Lower lobe of right lung (tissue), 2 donors: ENCODE data around the gene MAP2K6. TPM values are rescaled to one million over a fixed set of nuclear protein-coding genes. Genes with fewer than 3 reads are reported as not detected.
A peak's percentile ranks its signal among the peaks of the same experiment; 100 is the strongest.

Experiments used
- ATAC-seq, 2 donors: fragments of 200-7000 bp; cut with Tn5 transposase; one replicate each; pipeline ENCODE4 v1.9.1; 2020 to 2022; ENCODE audit warnings: mild to moderate bottlenecking in 2 of 2, moderate library complexity in 2 of 2
- DNase-seq: peaks from one replicate; pipeline ENCODE4 v3.0.0-alpha.2; 2020
- H3K27ac ChIP-seq: fragments of 200-600 bp; one replicate; pipeline ENCODE4 v1.8.0; 2022
- H3K27me3 ChIP-seq: fragments of 200-600 bp; one replicate; pipeline ENCODE4 v1.8.0; 2022; ENCODE audit warnings: low read depth
- H3K36me3 ChIP-seq: fragments of 200-600 bp; one replicate; pipeline ENCODE4 v1.8.0; 2022; ENCODE audit warnings: mild to moderate bottlenecking
- H3K4me1 ChIP-seq: fragments of 200-600 bp; one replicate; pipeline ENCODE4 v1.8.0; 2022
- H3K4me3 ChIP-seq: fragments of 200-600 bp; one replicate; pipeline ENCODE4 v1.8.0; 2022; ENCODE audit warnings: mild to moderate bottlenecking
- H3K9me3 ChIP-seq: fragments of 200-600 bp; one replicate; pipeline ENCODE4 v1.8.0; 2022
- intact Hi-C: fragments of 100-400 bp; cut with DNase I; formaldehyde crosslinking; loops from one replicate; pipeline ENCODE4 v1.11.0; 2022
- total RNA-seq: library from RNA; stranded (reverse); fragmentation: NEBNext Ultra II Directional; extraction: Animal tissue kit (Norgen Biotek cat#: 25700); gene quantifications from one replicate; pipeline ENCODE4 v1.2.1, GENCODE V29; 2021
- TF ChIP-seq, protein P1 (sequence below): fragments of 200-600 bp; IDR thresholded peaks from one replicate; pipeline ENCODE4 v1.8.0; 2022; ENCODE audit warnings: antibody characterized with exemption, mild to moderate bottlenecking
- donor health status: DM: no; HTN: yes; CAD: no; lungs with severe emphysema.

The MAP2K6 gene
- total RNA-seq, 1 donor from 2014 or later = 6.3 TPM

DNA sequence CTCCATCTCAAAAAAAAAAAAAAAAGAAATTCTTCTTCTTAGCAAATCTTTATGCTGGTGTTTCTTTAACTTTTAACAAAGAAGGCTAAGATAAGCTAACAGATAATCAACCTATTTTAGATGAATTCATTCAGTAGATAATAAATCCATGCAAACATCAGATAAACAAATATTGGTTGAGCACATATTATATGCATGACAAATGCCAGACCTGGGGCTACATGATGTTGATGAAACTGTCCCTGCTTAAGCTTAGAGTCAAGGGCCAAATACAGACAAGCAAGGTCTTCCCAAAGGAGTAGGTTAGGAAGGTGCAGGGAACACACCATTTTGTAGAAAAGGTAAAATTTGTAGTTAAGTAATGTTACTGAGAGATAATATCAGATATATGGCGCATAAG lies 6.7 kb upstream of the MAP2K6 start:
- Histone ChIP-seq H3K4me1 (no peaks in the 10 kb centered on the region), H3K9me3 (no peaks in the 10 kb centered on the region), H3K4me3 (no peak overlapping the region), H3K27me3 (no peaks in the 10 kb centered on the region), H3K27ac (no peak overlapping the region), H3K36me3 (no peaks in the 10 kb centered on the region)
- ATAC-seq = no peak
- intact Hi-C loops = no loop called here
- DNase-seq = no peak
- TF ChIP-seq, protein P1, sequence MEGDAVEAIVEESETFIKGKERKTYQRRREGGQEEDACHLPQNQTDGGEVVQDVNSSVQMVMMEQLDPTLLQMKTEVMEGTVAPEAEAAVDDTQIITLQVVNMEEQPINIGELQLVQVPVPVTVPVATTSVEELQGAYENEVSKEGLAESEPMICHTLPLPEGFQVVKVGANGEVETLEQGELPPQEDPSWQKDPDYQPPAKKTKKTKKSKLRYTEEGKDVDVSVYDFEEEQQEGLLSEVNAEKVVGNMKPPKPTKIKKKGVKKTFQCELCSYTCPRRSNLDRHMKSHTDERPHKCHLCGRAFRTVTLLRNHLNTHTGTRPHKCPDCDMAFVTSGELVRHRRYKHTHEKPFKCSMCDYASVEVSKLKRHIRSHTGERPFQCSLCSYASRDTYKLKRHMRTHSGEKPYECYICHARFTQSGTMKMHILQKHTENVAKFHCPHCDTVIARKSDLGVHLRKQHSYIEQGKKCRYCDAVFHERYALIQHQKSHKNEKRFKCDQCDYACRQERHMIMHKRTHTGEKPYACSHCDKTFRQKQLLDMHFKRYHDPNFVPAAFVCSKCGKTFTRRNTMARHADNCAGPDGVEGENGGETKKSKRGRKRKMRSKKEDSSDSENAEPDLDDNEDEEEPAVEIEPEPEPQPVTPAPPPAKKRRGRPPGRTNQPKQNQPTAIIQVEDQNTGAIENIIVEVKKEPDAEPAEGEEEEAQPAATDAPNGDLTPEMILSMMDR = no peak

DNA sequence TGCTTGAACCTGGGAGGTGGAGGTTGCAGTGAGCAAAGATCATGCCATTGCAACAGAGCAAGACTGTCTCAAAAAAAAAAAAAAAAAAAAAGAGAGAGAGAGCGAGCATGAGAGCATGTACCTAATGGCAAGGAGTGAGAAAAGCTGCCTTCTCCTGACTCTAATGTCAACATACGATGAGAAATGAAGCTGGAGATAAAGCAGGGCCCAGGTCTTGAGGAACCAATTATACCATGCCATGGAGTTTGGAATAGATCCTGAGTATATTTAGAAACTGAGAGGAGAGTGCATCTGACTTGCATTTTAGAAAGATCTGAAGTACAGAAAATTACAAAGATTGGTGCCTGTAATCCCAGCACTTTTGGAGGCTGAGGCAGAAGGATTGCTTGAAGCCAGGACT lies 3.8 kb upstream of the MAP2K6 start:
- TF ChIP-seq, protein P1 = no peak
- no peaks in the 10 kb centered on the region for H3K9me3 ChIP-seq

DNA sequence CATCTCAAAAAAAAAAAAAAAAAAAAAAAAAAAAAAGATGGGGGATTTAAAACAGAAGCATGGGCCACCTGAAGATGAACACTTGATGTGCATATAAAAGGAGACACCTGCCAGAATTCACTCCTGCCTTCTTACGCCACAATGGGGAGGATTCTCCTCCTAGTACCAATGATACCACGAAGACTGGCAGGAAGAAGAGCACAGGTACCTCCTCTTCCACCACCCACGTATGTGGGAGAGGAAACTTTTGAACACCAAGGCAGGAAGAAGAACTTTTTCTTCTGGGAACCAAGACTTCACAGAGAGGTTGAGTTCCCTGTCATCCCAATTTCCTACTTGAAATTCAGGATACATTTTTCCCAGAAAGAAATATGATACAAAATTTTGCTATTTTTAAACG lies 2.7 kb upstream of the MAP2K6 start:
- ATAC-seq (no peak), DNase-seq (no peak)
- Histone ChIP-seq H3K4me3 (no peak overlapping the region), H3K27ac (no peak overlapping the region), H3K36me3 (no peaks in the 10 kb centered on the region), H3K27me3 (no peaks in the 10 kb centered on the region), H3K9me3 (no peaks in the 10 kb centered on the region), H3K4me1 (peaks cover 18% of the 10 kb centered on the region)
- intact Hi-C loops = no loop called here
- TF ChIP-seq, protein P1 = no peak

More for the DNA sequence above, 3.8 kb upstream of the MAP2K6 start:
- ATAC-seq = no peak
- Histone ChIP-seq H3K27ac (no peak overlapping the region), H3K4me3 (no peak overlapping the region), H3K4me1 (peaks cover 8% of the 10 kb centered on the region), H3K36me3 (no peaks in the 10 kb centered on the region), H3K27me3 (no peaks in the 10 kb centered on the region)
- intact Hi-C loops = no loop called here
- DNase-seq = no peak

DNA sequence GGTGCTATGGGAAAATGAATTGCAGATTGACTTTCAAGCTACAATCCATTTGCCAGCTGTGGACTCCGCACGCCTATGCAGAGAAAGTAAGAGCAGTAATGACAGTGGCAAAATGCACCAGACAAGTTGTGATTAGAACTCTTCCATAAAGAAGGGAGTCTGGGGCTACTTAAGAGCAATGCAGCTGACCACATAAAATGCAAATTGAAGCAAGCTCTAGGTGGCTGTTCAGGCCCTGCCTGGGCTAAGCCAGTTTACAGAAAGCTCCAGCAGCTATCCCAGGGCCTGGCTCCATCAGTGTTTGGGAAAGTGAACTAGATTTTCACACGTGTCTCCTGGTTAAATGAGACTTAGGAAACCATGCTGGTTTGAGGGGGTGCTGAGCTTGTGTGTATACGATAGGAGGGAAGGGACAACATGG lies 2.2 kb upstream of the MAP2K6 start:
- H3K27me3 ChIP-seq = no peaks in the 10 kb centered on the region
- ATAC-seq (no peak), DNase-seq (no peak)
- no peaks in the 10 kb centered on the region for H3K9me3 ChIP-seq
- H3K4me1 ChIP-seq = peaks cover 23% of the 10 kb centered on the region
- intact Hi-C loops = no loop called here
- H3K36me3 ChIP-seq = no peaks in the 10 kb centered on the region
- TF ChIP-seq, protein P1 = no peak
- H3K27ac ChIP-seq = no peak overlapping the region
- no peak overlapping the region for H3K4me3 ChIP-seq

DNA sequence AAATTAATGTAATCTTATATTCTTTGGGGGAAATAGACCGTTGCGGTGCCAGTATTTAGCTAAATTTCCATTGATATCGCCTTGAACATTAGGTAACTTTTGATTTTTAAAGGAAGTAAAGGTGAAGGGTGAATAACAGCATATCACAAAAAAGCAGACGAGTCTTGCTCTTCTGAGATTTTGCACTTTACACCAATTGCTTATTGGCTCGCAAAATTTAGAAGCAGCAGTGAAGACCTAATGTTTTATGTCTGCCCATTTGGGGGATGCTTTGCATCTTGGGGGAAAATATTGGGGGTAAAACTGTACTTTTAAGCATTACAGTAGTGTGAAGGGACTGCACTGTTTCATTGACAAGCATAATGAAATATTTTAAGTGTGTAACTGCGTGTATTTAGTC lies 934 bp downstream of the MAP2K6 start:
- intact Hi-C loops = no loop called here
- H3K9me3 ChIP-seq = no peaks in the 10 kb centered on the region
- H3K4me3 ChIP-seq = peak overlapping the region; percentile 62
- DNase-seq (no peak), ATAC-seq (no peak)
- H3K27ac ChIP-seq = no peak overlapping the region
- H3K27me3 ChIP-seq = no peaks in the 10 kb centered on the region
- H3K36me3 ChIP-seq = no peaks in the 10 kb centered on the region
- H3K4me1 ChIP-seq = peaks cover 24% of the 10 kb centered on the region
- TF ChIP-seq, protein P1 = no peak
